K562 (cell line): ENCODE results near the gene HUS1. TPM values are rescaled to one million over a fixed set of nuclear protein-coding genes. Genes with fewer than 3 reads are reported as not detected.

Source experiments
- CHD2 ChIP-seq: IDR thresholded peaks from 2 replicates; pipeline ENCODE4 v1.6.1; 2011; ENCODE audit warnings: low read depth, low read length
- CREB3L1 ChIP-seq: fragments of 450-650 bp; IDR thresholded peaks from 2 replicates; pipeline ENCODE4 v1.6.1; 2014; ENCODE audit warnings: low read depth, mild to moderate bottlenecking, moderate library complexity, borderline replicate concordance
- DLX4 ChIP-seq: fragments of 250-450 bp; sonication (Bioruptor Pico); IDR thresholded peaks from 2 replicates; pipeline ENCODE4 v1.6.1; 2021; ENCODE audit warnings: mild to moderate bottlenecking
- FOXP4 ChIP-seq: sonication (generic); formaldehyde crosslinking; IDR thresholded peaks from 2 replicates; pipeline ENCODE4 v1.8.0; 2022; ENCODE audit warnings: mild to moderate bottlenecking, missing genetic modification reagents, borderline replicate concordance
- GMEB1 ChIP-seq: fragments of 250-450 bp; sonication (Bioruptor Pico); IDR thresholded peaks from 2 replicates; pipeline ENCODE4 v1.4.0; 2020; ENCODE audit warnings: mild to moderate bottlenecking
- HMBOX1 ChIP-seq: sonication (generic); IDR thresholded peaks from 2 replicates; pipeline ENCODE4 v1.6.1; 2016
- MTA2 ChIP-seq: fragments of 450-650 bp; IDR thresholded peaks from 2 replicates; pipeline ENCODE4 v1.6.1; 2016; ENCODE audit warnings: low read depth
- MTA3 ChIP-seq: fragments of 450-650 bp; formaldehyde crosslinking; IDR thresholded peaks from 2 replicates; pipeline ENCODE4 v1.6.1; 2017; ENCODE audit warnings: mild to moderate bottlenecking, borderline replicate concordance
- POLR2G ChIP-seq: fragments of 200-400 bp; formaldehyde crosslinking; IDR thresholded peaks from 2 replicates; pipeline ENCODE4 v1.6.1; 2017; ENCODE audit warnings: low read depth, mild to moderate bottlenecking, antibody characterized with exemption, low read length, moderate library complexity
- SAFB ChIP-seq: fragments of 200-400 bp; formaldehyde crosslinking; IDR thresholded peaks from 2 replicates; pipeline ENCODE4 v1.6.1; 2017; ENCODE audit warnings: low read depth, low read length, borderline replicate concordance
- SP2 ChIP-seq: IDR thresholded peaks from 2 replicates; pipeline ENCODE4 v1.6.1; 2011; ENCODE audit warnings: mild to moderate bottlenecking, low read depth, low read length, moderate library complexity; ENCODE audit not compliant: poor library complexity, severe bottlenecking; ENCODE audit errors: extremely low read depth
- THAP12 ChIP-seq: fragments of 250-450 bp; sonication (Bioruptor Pico); IDR thresholded peaks from 2 replicates; pipeline ENCODE4 v1.9.0; 2021; ENCODE audit warnings: mild to moderate bottlenecking, inconsistent platforms
- ZNF511 ChIP-seq: sonication (generic); formaldehyde crosslinking; IDR thresholded peaks from 2 replicates; pipeline ENCODE4 v1.8.0; 2022; ENCODE audit warnings: mild to moderate bottlenecking, missing genetic modification reagents
- polyA plus RNA-seq, 8 experiments: library from polyadenylated mRNA; depleted of rRNA in 4 of 8; stranded (reverse) in 5 of 8; unstranded in 3 of 8; fragments of >200 nt; fragmentation: Nextera tagmentation in 2 of 8; fragmentation: Illumina TruSeq in 1 of 8; extraction: Ambion mirVana in 2 of 8; extraction: Trizol in 1 of 8; gene quantifications; 2 replicates each; pipeline versions ENCODE4 v1.2.1 to v1.2.3, GENCODE V29; 2011 to 2014; ENCODE audit warnings: inconsistent platforms in 1 of 8, missing spikeins in 1 of 8
- total RNA-seq, 7 experiments: library from RNA; depleted of rRNA in 6 of 7; stranded (reverse); fragments of >200 nt in 6 of 7; fragmentation: Illumina TruSeq in 2 of 7; extraction: Trizol in 2 of 7; gene quantifications; 2 replicates each; pipeline versions ENCODE4 v1.2.1 to v1.2.3, GENCODE V29; 2011 to 2021; ENCODE audit warnings: low replicate concordance in 1 of 7

The HUS1 gene
- total and polyA plus RNA-seq, 9 of the 15 experiments (the other 6 are each of a cell fraction or from before 2014, with no cell fraction given) = 11.5 to 27.0 (median 16.5) TPM

GRCh38 chr7:47979145-47979831 is at the start of gene HUS1 (continued):
- TF ChIP-seq THAP12 (CRISPR knock-in tag) = peak; percentile 48; the same call in 1 of the 2 replicates
- TF ChIP-seq POLR2G = peak; percentile 99
- 0 out of 2 replicates have a peak, but pooled peaks have one; percentile 23 for TF ChIP-seq HMBOX1
- TF ChIP-seq SAFB = peak; percentile 96
- peak; percentile 34; the same call in 1 of the 2 replicates for TF ChIP-seq CHD2
- 0 out of 2 replicates have a peak, but pooled peaks have one; percentile 64 for TF ChIP-seq FOXP4 (CRISPR knock-in tag)
- no peak for TF ChIP-seq SP2
- TF ChIP-seq MTA2 = peak; percentile 89
- TF ChIP-seq DLX4 (CRISPR knock-in tag) = no peak
- peak; percentile 76; the same call in 1 of the 2 replicates for TF ChIP-seq ZNF511 (CRISPR knock-in tag)
- peak; percentile 52; the same call in 1 of the 2 replicates for TF ChIP-seq GMEB1 (CRISPR knock-in tag)
- peak; percentile 87 for TF ChIP-seq CREB3L1
- peak; percentile 94 for TF ChIP-seq MTA3
